ENCODE data around the gene CDKN1B. TPM values are rescaled to one million over a fixed set of nuclear protein-coding genes. Genes with fewer than 3 reads are reported as not detected.

Gene CDKN1B
- total and polyA plus RNA-seq, 2 of the 4 experiments (the other 2 are of a cell fraction) = 13.9 to 17.4 TPM

DNA sequence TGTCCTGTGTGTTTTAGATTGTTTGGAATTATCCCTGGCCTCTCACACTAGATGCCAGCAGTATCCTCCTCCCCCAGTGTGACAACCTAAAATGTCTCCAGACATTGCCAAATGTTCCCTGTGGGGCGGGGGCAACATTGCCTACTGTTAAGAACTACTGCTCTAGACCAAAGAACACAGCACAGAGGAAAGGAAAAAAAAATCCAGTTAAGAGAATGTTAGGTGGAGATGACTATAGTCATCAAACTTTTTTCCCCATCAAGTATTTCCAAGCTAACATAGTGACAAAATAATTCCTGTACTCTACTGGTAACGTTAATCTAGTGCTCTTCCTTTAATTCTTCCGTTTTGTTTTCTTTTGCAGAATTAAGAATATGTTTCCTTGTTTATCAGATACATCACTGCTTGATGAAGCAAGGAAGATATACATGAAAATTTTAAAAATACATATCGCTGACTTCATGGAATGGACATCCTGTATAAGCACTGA is 3.5 kb downstream of the CDKN1B start:
- CTCF ChIA-PET = interaction anchor here (0.6 kb wide), 1 partner anchor 119 kb away, joined by 3 read pairs; no protein-coding TSS in a partner anchor

More for the DNA sequence above, 3.5 kb downstream of the CDKN1B start:
- dilution Hi-C loops (cut with HindIII; ENCODE audit: low sequenced_read_pairs, unreplicated experiment) (no loop called here), in situ Hi-C loops (cut with MboI; ENCODE audit: low sequenced_read_pairs) (loop anchor here (25.0 kb wide), 1 partner anchor 1008 kb away; no protein-coding TSS in a partner anchor), intact Hi-C loops (cut with micrococcal nuclease) (loop anchor here (5.0 to 10.0 kb wide), 3 partner anchors 272 to 1444 kb away; partner anchors contain the start of gene EMP1)
- Histone ChIP-seq H3K9me3 (ENCODE audit: control insufficient read depth, insufficient read depth, low read length) (no peaks in the 10 kb centered on the region), H2AK5ac (ENCODE audit: low read depth, low read length) (peak overlapping the region; percentile 40; the same call in 1 of the 2 replicates), H2BK120ac (ENCODE audit: low read depth, low read length) (no peak overlapping the region), H4K20me1 (ENCODE audit: insufficient read depth, low read length) (peaks cover 24% of the 10 kb centered on the region; the same call in 1 of the 2 replicates), H3K79me1 (ENCODE audit: low read depth in 1 of 2, low read length in 2 of 2) (peaks cover 1 to 10% of the 10 kb centered on the region in 2 experiments), H2BK5ac (ENCODE audit: low read depth, low read length, poor library complexity, severe bottlenecking) (peak overlapping the region; percentile 66), H3K27me3 (ENCODE audit: control insufficient read depth, insufficient read depth, low read length) (no peaks in the 10 kb centered on the region), H4K91ac (ENCODE audit: insufficient read depth, low read depth, low read length) (no peak overlapping the region), H3K4ac (ENCODE audit: low read depth, low read length) (peak overlapping the region; percentile 44), H3K9ac (ENCODE audit: low read depth, low read length) (peak overlapping the region; percentile 70), H3K27ac (ENCODE audit: insufficient read depth, low read length) (peak overlapping the region; percentile 70; the same call in 1 of the 2 replicates), H4K5ac (ENCODE audit: low read depth, low read length) (no peak overlapping the region; the same call in 1 of the 2 replicates), H3K18ac (ENCODE audit: low read depth, low read length) (no peak overlapping the region), H2AK9ac (replicated peaks; ENCODE audit: low read depth, low read length, poor library complexity) (no peak overlapping the region), H4K8ac (ENCODE audit: low read depth in 2 of 2, low read length in 2 of 2) (no peak overlapping the region), H3K9me1 (ENCODE audit: insufficient read depth, low read length) (no peaks in the 10 kb centered on the region; the same call in 1 of the 2 replicates), H2BK15ac (ENCODE audit: low read depth, low read length) (no peak overlapping the region), H3K4me1 (ENCODE audit: control insufficient read depth, insufficient read depth, low read length) (peaks cover 6% of the 10 kb centered on the region), H3K4me3 (ENCODE audit: insufficient read depth, low read depth, low read length) (peak overlapping the region; percentile 21; the same call in 1 of the 2 replicates), H2BK20ac (ENCODE audit: low read depth, low read length) (no peak overlapping the region), H3K56ac (ENCODE audit: extremely low read depth, insufficient read depth, low read length) (no peak overlapping the region), H3K4me2 (ENCODE audit: low read depth, low read length) (peak overlapping the region; percentile 80), H3K14ac (replicated peaks; ENCODE audit: low read depth, low read length) (peak overlapping the region; percentile 63), H2AFZ (replicated peaks; ENCODE audit: low read length, poor library complexity) (no peak overlapping the region), H3K23ac (ENCODE audit: low read depth, low read length) (peak overlapping the region; percentile 71), H3K36me3 (ENCODE audit: control insufficient read depth, insufficient read depth, low read length) (peaks cover 20% of the 10 kb centered on the region)
- DNase-seq (no peak), ATAC-seq (ENCODE audit: low read depth) (no peak)
- TF ChIP-seq CHD1 (IDR thresholded peaks at IDR 0.05; ENCODE audit: low read depth, low read length) = no peak
- TF ChIP-seq SMC3 (IDR thresholded peaks at IDR 0.05; ENCODE audit: low read depth, low read length) = no peak
- TF ChIP-seq RCOR1 (IDR thresholded peaks at IDR 0.05; ENCODE audit: insufficient replicate concordance, low read length) = no peak
- no peak for TF ChIP-seq RAD21 (IDR thresholded peaks at IDR 0.05; ENCODE audit: low read length)
- TF ChIP-seq MAFK (IDR thresholded peaks at IDR 0.05; ENCODE audit: low read depth, low read length) = no peak
- no peak for TF ChIP-seq CEBPB (IDR thresholded peaks at IDR 0.05; ENCODE audit: low read depth, low read length)
- no peak for TF ChIP-seq MXI1 (IDR thresholded peaks at IDR 0.05; ENCODE audit: borderline replicate concordance, low read depth, low read length)
- no peak for TF ChIP-seq NFE2L2 (IDR thresholded peaks at IDR 0.05; ENCODE audit: low read depth, low read length)
- TF ChIP-seq FOS (IDR thresholded peaks at IDR 0.05; ENCODE audit: low read depth, low read length) = no peak
- no peak for TF ChIP-seq RFX5 (IDR thresholded peaks at IDR 0.05; ENCODE audit: low read depth, low read length)
- TF ChIP-seq, protein P1, sequence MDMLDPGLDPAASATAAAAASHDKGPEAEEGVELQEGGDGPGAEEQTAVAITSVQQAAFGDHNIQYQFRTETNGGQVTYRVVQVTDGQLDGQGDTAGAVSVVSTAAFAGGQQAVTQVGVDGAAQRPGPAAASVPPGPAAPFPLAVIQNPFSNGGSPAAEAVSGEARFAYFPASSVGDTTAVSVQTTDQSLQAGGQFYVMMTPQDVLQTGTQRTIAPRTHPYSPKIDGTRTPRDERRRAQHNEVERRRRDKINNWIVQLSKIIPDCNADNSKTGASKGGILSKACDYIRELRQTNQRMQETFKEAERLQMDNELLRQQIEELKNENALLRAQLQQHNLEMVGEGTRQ (IDR thresholded peaks at IDR 0.05; ENCODE audit: low read depth, low read length) = no peak
- TF ChIP-seq POLR2A (IDR thresholded peaks at IDR 0.05; ENCODE audit: low read depth, low read length) = no peak
- POLR2A ChIA-PET (ENCODE audit: unreplicated experiment) = no interaction called here
- no CpG with 5 or more reads among the region's 4 CpGs for WGBS, 2 experiments (ENCODE audit: extremely low coverage in 2 of 2, insufficient read length in 1 of 2)
- BruUV-seq (replicated peaks) = no TSS peak
